GM12874 (cell line): ENCODE results near the gene CCDC9B.
A peak's percentile ranks its signal among the peaks of the same experiment; 100 is the strongest.

ENCODE experiments used
- TF ChIP-seq, protein P1 (sequence below): IDR thresholded peaks from 2 replicates; pipeline ENCODE4 v1.5.1; 2011; ENCODE audit warnings: low read depth, mild to moderate bottlenecking, control low read depth, low read length, moderate library complexity; ENCODE audit not compliant: insufficient read depth

CCDC9B gene

DNA sequence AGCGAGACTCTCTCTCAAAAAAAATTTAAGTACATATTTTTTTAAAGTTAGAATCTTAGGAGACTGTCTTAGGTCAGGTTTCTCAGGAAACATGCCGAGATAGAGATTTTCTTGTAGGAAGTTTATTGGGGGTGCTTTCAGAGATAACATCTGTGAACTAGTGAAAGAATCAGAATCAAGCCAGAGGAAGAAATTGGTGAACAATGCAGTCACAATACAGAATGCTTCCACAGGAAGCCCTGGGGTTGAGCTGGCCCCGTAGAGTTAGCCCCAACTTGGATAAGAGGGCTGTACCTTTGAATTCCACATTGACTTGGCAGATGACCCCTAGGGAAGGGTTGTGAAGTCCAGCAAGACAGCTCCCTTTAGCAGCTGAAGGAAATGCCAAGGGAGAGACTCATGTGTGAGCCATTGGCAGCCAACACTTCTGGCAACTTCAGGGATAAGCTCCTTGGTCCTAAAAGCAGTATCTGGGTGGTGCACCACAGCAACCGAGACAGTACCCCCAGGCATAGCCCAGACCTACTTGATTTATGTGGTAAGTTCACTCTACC lies 25.9 kb downstream of the CCDC9B start:
- TF ChIP-seq, protein P1, sequence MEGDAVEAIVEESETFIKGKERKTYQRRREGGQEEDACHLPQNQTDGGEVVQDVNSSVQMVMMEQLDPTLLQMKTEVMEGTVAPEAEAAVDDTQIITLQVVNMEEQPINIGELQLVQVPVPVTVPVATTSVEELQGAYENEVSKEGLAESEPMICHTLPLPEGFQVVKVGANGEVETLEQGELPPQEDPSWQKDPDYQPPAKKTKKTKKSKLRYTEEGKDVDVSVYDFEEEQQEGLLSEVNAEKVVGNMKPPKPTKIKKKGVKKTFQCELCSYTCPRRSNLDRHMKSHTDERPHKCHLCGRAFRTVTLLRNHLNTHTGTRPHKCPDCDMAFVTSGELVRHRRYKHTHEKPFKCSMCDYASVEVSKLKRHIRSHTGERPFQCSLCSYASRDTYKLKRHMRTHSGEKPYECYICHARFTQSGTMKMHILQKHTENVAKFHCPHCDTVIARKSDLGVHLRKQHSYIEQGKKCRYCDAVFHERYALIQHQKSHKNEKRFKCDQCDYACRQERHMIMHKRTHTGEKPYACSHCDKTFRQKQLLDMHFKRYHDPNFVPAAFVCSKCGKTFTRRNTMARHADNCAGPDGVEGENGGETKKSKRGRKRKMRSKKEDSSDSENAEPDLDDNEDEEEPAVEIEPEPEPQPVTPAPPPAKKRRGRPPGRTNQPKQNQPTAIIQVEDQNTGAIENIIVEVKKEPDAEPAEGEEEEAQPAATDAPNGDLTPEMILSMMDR, result no peak

DNA sequence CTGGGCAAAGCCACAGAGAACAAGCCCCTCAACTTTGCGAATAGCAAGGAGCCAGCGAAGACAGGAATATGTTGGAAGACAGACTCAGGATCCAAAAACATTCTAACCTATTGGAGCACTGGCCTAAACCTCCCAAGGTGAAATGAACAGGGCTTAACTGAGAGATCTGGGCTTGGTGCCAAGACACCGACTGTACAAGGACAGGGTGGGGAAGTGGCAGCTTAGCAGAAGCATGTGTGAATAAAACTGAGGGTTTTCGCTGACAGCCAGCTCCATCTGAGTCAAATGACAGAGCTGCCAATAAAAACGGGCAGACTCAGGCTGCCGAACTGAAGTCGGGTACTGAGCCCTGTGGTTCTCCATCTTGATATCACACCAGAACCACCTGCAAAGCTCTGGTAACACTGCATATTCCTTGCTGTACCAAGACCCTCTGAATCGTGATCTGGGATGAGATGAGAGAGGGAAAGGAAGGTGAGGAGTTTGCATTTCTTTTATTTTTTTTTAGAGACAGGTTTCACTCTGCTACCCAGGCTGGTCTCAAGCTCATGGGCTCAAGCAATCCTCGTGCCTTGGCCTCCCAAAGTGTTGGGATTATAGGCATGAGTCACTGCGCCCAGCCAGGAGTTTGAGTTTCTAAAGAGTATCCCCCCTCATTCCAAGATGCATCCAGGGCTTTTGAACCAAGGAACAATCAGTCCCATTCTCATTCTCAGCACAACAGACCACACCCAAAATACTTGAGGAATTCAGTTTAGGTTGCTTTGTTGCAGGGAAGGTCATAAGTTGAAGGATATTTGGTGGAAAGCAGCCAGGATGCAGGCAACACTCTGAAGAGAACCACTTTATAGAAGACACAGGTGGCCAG lies 27.0 kb downstream of the CCDC9B start:
- TF ChIP-seq, protein P1, result no peak

DNA sequence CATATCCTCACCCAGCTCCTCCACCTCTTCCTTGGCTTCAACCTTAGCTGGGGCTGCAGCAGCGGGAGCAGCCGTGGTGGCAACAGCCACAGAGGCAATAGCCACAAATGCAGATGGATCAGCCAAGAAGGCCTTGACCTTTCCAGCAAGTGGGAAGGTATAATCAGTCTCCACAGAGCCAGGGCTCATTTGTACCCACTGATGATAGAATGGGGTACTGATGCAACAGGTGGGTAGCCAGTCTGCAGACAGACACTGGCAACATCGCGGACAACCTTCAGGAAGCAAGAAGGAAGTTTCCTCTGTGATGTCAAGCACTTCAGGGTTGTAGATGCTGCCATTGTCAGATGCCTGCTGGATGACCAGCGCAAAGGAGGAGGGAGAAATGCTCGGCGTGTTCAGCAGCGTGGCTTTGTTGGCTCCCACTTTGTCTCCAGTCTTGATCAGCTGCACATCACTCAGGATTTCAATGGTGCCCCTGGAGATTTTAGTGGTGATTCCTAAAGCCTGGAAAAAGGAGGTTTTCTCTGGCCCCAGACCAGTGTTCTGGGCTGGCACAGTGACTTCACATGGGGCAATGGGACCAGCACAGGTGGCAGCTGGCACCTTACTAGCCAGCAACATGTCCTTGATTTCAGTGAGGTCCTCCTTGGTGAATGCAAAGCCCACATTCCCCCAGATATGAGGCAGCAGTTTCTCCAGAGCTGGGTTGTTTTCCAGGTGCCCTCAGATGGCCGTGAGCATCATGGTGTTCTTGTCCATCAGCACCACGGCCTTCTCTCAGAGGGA lies 28.2 kb downstream of the CCDC9B start:
- TF ChIP-seq, protein P1, result no peak

DNA sequence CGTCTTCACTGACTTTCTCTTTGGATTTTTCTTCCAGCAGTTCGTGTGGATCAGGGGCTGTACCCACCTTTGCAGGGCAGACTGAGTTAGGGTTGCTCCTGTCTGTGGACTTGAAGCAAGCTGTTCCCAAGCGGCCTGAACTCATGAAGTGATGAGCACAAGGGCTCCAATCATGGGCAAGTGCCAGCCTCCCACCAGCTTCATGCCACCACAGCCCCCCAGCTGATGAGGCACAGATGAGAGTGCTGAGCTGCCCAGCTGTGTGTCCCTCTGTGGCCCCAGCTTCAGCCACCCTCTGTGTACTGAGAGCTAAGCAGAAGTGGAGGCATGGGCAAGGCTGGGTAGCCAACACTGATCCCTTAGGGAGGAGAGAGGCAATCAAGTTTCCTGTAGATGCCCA lies 29.7 kb downstream of the CCDC9B start:
- TF ChIP-seq, protein P1, result no peak

DNA sequence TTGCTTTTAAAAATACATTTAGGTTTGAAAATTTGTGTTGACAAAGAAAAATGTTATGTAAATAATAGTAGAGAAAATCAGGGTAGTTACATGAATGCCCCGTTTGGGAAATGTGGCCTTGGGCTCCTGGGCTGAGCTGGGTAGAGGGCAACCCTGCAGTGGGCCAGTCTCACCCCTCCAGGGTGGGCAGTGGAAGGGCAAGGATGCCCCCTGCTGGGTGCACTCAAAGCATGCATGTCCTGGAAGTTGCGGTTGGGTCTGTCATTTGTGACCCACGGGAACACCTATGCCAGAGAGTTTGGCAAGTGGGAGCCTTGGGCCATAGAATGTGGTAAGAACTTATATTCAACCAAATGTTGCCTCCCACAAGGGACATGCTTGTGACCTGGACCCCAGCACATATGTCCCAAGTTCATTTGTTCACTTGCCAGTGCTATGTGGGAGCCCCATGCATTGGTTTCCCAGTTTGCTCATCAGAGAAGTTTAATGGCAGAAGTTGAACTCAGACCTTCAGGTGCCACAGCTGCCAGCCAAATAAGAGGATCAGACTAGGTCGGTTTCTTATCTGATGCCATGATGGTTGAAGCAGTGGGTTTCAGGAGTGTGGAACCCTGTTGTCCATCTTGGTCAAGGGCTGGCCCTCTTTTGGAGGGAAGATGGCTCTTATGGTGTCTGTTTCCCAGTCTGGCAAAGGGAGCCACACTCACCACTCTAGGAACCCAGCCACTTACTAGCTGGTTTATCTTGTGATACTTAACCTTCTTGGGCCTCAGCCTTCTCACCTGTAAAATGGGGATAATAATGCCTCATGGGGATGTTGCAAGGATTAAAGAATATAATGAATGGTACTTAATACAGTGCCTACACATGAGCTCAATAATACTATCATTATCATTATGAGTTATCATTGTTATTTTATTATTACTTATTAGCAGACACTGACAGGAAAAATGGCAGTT lies 30.5 kb downstream of the CCDC9B start:
- TF ChIP-seq, protein P1, result peak; percentile 85

DNA sequence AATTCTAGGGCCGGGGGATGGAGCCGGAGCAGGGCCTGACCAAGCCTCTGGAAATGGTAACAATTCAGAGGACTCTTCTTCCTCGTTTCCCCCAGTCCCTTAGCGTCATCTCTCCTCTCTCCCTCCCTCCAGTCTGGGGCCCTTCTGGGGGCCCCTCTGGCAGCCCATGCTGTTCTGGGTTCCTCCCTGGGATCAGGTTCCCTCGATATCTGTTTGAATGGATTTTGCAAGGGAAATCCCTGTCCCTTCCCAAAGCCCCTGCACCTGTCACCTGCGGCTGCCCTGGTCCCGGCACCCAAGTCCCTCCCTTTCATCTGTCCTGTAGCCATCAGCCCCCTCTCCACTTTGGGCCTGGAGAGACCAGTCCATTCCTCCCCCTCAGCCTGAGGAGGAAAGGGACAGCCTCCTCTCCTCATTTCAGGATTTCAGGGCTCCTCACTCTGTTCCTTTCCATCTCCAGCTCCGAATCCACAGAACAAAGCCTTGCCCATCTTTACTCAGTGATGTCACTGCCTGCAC lies 31.3 kb downstream of the CCDC9B start:
- TF ChIP-seq, protein P1, result no peak
